ENCODE data around the gene TLR10.
A peak's percentile ranks its signal among the peaks of the same experiment; 100 is the strongest.

TLR10 gene

GRCh38 chr4:38765382-38765781 is 17.4 kb downstream of the TLR10 start:
- DNase-seq, result no peak

DNA sequence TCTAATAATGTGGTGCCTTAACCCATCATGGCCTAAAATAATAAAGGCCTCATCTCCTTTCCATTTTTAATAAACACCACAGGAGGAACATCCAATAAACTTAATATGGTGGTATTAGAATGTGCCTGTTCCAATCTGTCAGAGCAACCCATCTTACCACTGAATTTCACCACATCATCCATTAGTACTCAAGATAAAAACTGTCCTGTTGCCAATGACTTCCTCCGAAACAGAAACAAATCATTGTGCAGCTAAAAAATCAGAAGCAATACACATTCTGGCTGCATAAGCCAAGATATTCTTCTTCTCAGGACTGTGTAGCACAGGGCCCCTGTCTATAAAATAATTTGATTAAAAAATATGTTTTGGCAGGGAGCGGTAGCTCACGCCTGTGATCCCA is 18.5 kb downstream of the TLR10 start:
- no peak for DNase-seq

GRCh38 chr4:38762560-38762959 is 20.2 kb downstream of the TLR10 start:
- DNase-seq, result no peak

GRCh38 chr4:38759790-38760122 is 23.0 kb downstream of the TLR10 start:
- DNase-seq, result no peak

DNA sequence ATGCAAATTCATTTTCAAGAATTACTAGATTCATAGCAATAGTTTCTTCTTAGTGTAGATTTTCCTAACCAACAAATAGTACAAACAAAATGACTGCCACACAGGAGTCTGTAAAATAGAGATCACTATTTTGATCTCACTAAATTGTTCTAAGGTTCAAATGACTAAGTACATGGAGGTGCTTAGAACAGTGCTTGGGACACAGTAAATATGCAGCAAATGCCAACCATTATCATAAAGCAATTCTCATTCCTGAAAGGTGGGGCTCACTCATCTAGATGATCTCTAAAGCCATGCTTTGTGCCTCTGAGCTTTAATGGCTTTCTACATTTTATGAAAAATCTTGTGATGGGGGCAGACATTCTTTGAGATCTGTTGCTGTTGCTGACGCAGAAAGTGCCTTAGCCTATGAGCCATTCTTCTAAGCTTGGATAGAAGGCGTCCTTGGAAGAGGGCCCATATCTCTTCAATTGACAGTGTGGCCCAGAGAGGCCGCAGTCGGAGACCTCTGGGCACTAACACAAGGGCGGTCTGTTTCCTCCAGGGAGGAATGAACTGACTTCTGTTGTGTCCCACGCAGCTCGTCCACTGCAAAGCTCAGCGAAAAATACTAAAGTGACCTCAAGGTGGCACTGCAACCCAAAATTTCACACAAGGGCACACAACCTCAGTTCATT is 23.5 kb downstream of the TLR10 start:
- peak; percentile 53 for DNase-seq

DNA sequence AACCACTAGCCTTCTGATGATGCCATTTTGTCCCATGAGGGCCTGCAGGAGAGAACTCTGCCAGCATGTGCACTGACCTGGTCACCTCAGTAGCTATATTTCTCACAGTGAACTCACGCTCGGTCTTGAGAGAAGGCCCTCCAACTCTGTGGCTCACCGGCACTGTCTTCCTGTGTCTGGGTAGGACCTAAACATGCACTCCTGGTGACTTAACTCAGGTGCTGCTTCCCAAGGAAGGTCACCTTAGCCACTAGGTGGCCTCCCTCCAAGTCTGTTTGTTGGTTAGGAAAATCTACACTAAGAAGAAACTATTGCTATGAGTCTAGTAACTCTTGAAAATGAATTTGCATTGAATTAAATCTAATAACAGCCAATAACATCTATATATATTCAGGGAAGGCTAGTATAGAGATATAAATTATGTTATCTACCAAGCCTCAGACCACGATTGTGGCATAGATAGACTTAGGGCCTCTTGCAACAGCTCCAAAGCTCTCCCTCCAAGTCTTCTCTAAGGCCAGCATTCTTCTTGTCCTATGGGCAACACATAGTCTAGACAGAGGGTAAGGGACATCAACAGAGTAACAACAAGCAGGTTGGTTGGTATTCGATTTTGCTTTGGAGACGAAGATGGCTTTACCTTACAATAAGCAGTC is 24.7 kb downstream of the TLR10 start:
- no peak for DNase-seq

- DNase-seq, result no peak
These were observed 29.6 kb downstream of the TLR10 start for GRCh38 chr4:38752941-38753806.

DNA sequence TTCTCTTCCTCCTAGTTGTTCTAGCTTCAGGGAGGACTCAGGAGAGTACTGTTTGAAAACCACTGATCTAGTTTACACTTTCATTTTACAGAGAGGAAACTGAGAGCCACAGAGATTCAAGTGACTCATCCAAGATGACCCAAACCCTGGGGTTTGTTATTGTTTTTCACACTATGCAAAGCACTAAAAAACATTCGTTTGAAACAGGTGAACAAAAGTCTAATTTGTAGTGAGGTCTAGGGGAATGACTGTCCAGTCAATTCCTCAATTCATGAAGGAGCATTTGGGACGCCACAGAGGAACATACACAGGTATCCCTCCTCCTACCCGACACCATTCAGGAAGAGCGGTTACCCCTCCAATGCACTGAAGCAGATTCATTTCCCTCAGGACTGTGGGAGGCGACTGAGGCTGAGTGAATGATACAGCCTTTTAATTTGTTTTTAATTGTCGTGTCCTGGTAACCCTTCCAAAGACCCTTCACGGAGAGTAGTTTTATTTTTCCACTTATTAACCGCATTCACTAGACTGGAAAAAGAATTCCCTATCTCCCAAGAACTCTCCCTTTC is 30.3 kb downstream of the TLR10 start:
- DNase-seq, result no peak

DNA sequence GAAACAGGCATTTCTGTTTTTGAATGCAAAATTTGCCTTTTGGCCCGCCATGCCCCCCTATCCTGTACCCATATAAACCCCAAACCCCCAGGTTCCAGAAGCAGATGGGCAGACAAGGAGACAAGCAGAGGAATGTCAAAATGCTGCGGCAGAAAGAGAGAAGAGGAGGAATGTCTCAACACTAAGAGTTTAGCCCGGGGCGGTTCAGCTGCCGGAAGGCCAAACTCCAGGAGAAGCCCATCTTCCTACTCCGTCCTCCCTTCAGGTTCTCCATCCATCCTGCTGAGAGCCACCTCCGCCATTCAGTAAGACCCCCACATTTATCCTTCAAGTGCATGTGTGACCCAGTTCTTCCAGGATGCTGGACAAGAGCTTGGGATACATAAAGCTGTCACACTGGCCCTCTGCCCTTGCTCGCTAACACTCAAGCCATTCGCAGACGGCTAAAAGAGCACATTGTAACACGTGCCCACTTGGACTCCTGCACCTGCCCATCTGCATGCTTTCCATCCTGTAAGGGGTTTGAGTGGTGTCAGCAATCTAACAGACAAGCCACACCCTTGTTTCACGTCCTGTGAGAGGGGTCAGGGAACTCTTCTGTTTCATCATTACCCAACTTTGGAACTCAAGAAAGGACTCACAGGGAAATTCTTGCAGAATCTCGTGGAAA is 31.3 kb downstream of the TLR10 start:
- DNase-seq, result no peak

- no peak for DNase-seq
These were observed 33.5 kb downstream of the TLR10 start for GRCh38 chr4:38749336-38749735.

- DNase-seq, result no peak
These were observed 35.2 kb downstream of the TLR10 start for GRCh38 chr4:38747629-38748028.

GRCh38 chr4:38745881-38746280 is 36.9 kb downstream of the TLR10 start:
- DNase-seq, result no peak

DNA sequence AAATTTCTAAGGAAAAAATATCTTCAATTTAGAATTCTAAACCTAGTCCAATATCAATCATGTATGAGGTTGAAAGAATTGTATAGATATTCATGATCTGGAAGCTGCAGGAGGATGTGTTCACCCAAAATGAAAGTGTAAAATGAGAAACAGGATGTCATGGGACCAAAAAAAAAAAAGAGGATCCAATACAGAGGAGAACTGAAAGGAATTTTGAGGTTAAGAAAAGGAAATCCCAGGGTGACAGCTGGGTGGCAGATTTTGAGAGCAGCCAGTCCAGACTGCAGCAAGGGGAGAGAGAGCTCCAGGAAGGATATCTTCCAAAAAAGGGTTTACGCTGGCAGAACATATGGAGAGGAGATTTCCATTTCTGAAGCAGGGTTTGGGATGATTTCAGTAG is 38.9 kb downstream of the TLR10 start:
- no peak for DNase-seq

GRCh38 chr4:38740303-38740702 is 42.5 kb downstream of the TLR10 start:
- no peak for DNase-seq

DNA sequence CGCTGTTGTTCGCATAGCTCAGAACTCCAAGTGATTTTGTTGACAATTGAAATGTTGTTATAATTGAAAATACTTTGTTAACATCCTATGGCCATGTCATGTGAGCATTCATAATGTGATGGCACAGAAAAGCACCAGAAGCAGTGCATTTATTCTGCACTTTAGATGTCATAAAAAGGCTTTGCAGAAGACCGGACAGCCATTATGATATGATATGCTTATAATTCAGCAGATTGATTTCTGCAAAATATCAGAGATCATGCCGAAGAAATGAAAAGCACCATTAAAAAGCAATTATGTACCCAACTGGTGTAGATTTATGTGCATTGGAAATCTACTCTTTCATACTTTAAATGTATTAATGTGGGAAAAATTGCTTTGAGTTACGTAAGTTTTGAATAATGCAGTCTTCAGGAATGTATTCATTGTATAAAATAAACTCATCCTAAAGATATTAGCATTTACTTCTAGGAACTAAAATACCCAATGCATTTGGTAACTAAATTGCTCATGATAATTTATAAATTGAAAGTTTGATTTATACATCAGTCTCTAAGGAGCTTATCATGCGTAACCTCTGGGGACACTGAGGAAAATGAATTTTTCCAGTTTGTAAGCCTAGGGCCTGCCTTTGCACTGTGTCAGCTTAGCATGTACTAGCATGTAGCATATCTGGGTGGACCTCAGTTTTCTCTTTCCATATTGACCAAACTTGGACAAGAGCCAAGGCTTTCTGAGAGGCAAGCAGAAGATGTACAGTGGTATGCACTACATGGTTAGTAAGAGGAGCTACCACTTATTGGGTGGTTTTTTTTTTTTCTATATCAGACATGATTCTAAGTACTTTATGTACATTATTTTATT is 43.6 kb downstream of the TLR10 start:
- DNase-seq, result no peak

GRCh38 chr4:38735870-38736269 is 46.9 kb downstream of the TLR10 start:
- no peak for DNase-seq

DNA sequence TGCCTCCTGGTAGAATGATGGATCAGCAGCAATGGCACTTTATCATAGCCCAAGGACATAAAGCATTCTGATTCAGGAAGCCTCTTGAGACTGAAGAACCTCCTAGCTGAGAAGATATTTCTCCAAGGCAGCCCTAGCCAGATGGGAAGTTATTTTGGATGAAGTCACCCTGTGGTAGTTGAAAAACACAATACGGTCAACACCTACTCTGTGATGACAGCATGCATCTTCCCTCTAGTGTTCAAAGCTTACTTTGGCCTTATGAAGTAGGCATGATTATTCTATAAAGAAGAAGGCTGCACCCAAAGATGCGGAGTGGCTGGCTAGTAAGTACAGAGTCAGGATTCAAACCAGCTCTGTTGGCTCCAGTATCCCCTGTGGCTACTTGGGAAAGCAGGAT is 47.9 kb downstream of the TLR10 start:
- DNase-seq, result no peak

DNA sequence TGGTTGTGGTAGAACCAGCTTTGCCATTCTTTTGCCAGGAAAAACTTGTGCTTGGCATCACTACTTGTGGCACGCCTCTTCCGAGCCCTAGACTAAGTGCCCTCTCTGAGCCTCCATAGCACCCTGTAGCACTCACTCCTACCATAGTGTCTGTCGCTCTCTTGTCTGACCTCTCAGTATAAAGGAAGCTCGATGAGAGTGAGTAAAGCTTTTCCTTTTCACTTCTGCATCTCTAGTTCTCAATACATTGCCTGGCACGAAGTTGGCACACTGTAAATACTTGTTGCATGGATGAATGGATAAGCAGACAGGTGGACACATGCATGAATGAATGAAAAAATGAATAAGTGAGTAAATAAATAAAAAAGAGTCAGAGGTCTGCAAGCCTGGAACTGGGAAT is 48.3 kb downstream of the TLR10 start:
- no peak for DNase-seq

DNA sequence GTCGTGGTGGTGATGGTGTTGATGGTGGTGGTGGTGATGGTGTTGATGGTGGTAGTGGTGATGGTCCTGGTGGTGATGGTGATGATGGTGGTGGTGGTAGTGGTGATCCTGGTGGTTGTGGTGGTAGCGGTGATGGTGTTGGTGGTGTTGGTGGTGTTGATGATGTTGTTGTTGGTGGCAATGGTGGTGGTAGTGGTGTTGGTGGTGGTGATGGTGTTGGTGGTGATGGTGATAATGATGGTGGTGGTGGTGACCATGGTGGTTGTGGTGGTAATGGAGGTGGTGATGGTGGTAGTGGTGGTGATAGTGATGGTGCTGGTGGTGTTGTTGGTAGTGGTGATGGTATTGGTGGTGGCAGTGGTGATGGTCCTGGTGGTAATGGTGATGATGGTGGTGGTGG is 49.1 kb downstream of the TLR10 start:
- no peak for DNase-seq

- DNase-seq, result peak; percentile 74
These were observed 51.8 kb downstream of the TLR10 start for GRCh38 chr4:38730830-38731646.

DNA sequence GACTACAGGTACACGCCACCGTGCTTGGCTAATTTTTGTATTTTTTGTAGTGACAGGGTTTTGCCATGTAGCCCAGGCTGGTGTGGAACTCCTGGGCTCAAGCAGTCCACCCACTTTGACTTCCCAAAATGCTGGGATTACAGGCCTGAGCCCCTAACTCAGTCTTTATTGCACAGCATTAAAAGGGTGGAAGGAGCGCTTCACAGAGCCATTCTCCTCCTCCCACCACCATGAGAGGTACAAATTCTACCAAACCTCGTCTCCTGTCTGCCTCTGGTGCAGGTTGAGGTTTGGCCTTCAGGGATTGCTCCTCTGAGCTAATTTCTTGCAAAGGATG is 52.3 kb downstream of the TLR10 start:
- no peak for DNase-seq

All from CD4-positive, alpha-beta T cell treated with Interleukin-15 for 1 hour (primary cell).